ENCODE results near the gene GJA4.

DNA sequence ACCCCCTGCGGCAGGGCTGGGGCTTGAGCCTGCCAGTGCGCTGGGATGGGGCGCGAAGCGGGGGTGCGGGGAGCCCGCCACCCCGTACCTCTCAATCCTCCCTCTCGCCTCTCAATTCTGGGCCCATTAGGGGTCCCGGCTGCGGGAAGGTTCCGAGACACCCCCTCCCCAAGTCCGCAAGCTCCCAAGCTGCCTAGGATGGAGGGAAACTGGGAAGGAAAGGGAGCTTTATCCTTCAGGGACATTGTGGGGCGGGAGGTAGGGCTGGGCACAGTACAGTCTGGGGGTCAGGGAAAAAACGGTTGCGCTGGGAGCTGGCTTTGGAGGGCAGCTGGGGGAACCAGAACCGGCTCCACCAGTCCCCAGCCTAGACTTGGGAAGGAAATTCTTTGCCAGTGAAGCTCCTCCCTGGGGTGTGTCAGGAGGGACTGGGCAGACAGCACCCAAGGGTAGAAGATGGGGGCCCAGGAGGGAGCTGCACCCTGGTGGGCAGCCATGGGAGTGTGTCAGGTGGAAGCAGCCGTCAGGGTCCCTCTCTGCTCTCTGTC, 10.9 kb upstream of the GJA4 start:
- TF ChIP-seq, protein P1, sequence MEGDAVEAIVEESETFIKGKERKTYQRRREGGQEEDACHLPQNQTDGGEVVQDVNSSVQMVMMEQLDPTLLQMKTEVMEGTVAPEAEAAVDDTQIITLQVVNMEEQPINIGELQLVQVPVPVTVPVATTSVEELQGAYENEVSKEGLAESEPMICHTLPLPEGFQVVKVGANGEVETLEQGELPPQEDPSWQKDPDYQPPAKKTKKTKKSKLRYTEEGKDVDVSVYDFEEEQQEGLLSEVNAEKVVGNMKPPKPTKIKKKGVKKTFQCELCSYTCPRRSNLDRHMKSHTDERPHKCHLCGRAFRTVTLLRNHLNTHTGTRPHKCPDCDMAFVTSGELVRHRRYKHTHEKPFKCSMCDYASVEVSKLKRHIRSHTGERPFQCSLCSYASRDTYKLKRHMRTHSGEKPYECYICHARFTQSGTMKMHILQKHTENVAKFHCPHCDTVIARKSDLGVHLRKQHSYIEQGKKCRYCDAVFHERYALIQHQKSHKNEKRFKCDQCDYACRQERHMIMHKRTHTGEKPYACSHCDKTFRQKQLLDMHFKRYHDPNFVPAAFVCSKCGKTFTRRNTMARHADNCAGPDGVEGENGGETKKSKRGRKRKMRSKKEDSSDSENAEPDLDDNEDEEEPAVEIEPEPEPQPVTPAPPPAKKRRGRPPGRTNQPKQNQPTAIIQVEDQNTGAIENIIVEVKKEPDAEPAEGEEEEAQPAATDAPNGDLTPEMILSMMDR (IDR thresholded peaks at IDR 0.05; ENCODE audit: low read length): no peak
- TF ChIP-seq EZH2 (IDR thresholded peaks at IDR 0.05; ENCODE audit: borderline replicate concordance, low read length): no peak
